HG02981 (cell line): ENCODE data around the gene HDAC5.
"Not testable (repeated sequence)": the region's sequence is repeated elsewhere in the genome, so short reads cannot be mapped to it uniquely, and the experiment has no call there.

ENCODE experiments used
- ATAC-seq: cut with Tn5 transposase; IDR thresholded peaks from one replicate; pipeline ENCODE4 v1.9.1; 2021; ENCODE audit warnings: mild to moderate bottlenecking, moderate library complexity; ENCODE audit not compliant: unreplicated experiment

HDAC5 gene

GRCh38 chr17:44133918-44134476 lies 10.6 kb upstream of the HDAC5 start:
- no peak for ATAC-seq

- no peak for ATAC-seq
These were observed 8.9 kb upstream of the HDAC5 start for GRCh38 chr17:44132275-44132821.

GRCh38 chr17:44131372-44131771 lies 7.9 kb upstream of the HDAC5 start:
- not testable (repeated sequence) for ATAC-seq

GRCh38 chr17:44130693-44131349 lies 7.4 kb upstream of the HDAC5 start:
- ATAC-seq: no peak

- no peak for ATAC-seq
These were observed 4.9 kb upstream of the HDAC5 start for GRCh38 chr17:44128383-44128782.

GRCh38 chr17:44124118-44124438 lies 637 bp upstream of the HDAC5 start:
- no peak for ATAC-seq

GRCh38 chr17:44122816-44123355 lies 555 bp downstream of the HDAC5 start:
- ATAC-seq: peak; percentile 17

GRCh38 chr17:44121997-44122815 lies 1.2 kb downstream of the HDAC5 start:
- ATAC-seq: no peak

GRCh38 chr17:44120851-44121605 lies 2.4 kb downstream of the HDAC5 start:
- no peak for ATAC-seq

GRCh38 chr17:44120281-44120680 lies 3.2 kb downstream of the HDAC5 start:
- not testable (repeated sequence) for ATAC-seq

- no peak for ATAC-seq
These were observed 3.6 kb downstream of the HDAC5 start for GRCh38 chr17:44119798-44120197.

GRCh38 chr17:44119062-44119461 lies 4.4 kb downstream of the HDAC5 start:
- ATAC-seq: no peak

GRCh38 chr17:44118427-44119050 lies 4.9 kb downstream of the HDAC5 start:
- ATAC-seq: no peak

GRCh38 chr17:44117351-44117750 lies 6.1 kb downstream of the HDAC5 start:
- ATAC-seq: no peak

- no peak for ATAC-seq
These were observed 7.6 kb downstream of the HDAC5 start for GRCh38 chr17:44115585-44116415.

- no peak for ATAC-seq
These were observed 9.3 kb downstream of the HDAC5 start for GRCh38 chr17:44113868-44114840.

GRCh38 chr17:44113382-44113781 lies 10.1 kb downstream of the HDAC5 start:
- no peak for ATAC-seq
